Neural progenitor cell (in vitro differentiated cells): ENCODE results near the gene GSTO2. TPM values are rescaled to one million over a fixed set of nuclear protein-coding genes. Genes with fewer than 3 reads are reported as not detected.
A peak's percentile ranks its signal among the peaks of the same experiment; 100 is the strongest.

Experiments used
- DNase-seq: peaks from one replicate; pipeline ENCODE4 v3.0.0-alpha.2; 2016; ENCODE audit warnings: low spot score
- H2AFZ ChIP-seq: fragments of 200-600 bp; sonication (generic); replicated peaks from 2 replicates; pipeline ENCODE4 v1.6.1; 2016; ENCODE audit warnings: antibody characterized with exemption
- H3F3A ChIP-seq: fragments of 200-600 bp; sonication (generic); 2 replicates; pipeline ENCODE4 v1.6.1; 2016; ENCODE audit warnings: antibody characterized with exemption, low read depth
- H3K27ac ChIP-seq: fragments of 200-600 bp; sonication (generic); 2 replicates; pipeline ENCODE4 v1.5.1; 2016; ENCODE audit warnings: mild to moderate bottlenecking
- H3K27me3 ChIP-seq: fragments of 200-600 bp; sonication (generic); 2 replicates; pipeline ENCODE4 v1.6.1; 2016; ENCODE audit warnings: mild to moderate bottlenecking, moderate library complexity
- H3K36me3 ChIP-seq: fragments of 200-600 bp; sonication (generic); 2 replicates; pipeline ENCODE4 v1.5.1; 2016
- H3K4me1 ChIP-seq: fragments of 200-600 bp; sonication (generic); 2 replicates; pipeline ENCODE4 v1.6.1; 2016; ENCODE audit warnings: mixed run types
- H3K4me2 ChIP-seq: fragments of 200-600 bp; sonication (generic); 2 replicates; pipeline ENCODE4 v1.6.1; 2016
- H3K4me3 ChIP-seq: fragments of 200-600 bp; sonication (generic); 2 replicates; pipeline ENCODE4 v1.5.1; 2016
- H3K79me2 ChIP-seq: fragments of 200-600 bp; sonication (generic); 2 replicates; pipeline ENCODE4 v1.6.1; 2016; ENCODE audit warnings: low read depth
- H3K9ac ChIP-seq: fragments of 200-600 bp; sonication (generic); 2 replicates; pipeline ENCODE4 v1.6.1; 2016
- H3K9me3 ChIP-seq: fragments of 200-600 bp; sonication (generic); 2 replicates; pipeline ENCODE4 v1.5.1; 2016; ENCODE audit warnings: low read depth
- H4K20me1 ChIP-seq: fragments of 200-600 bp; sonication (generic); 2 replicates; pipeline ENCODE4 v1.6.1; 2016; ENCODE audit warnings: low read depth
- H3K27ac Mint-ChIP-seq: 3 replicates; pipeline ENCODE4 v1.8.0; 2021; ENCODE audit warnings: mixed read lengths
- H3K27me3 Mint-ChIP-seq: 2 replicates; pipeline ENCODE4 v1.8.0; 2022; ENCODE audit warnings: low read depth, mild to moderate bottlenecking, inconsistent platforms, moderate library complexity, mixed read lengths; ENCODE audit not compliant: insufficient read depth
- H3K36me3 Mint-ChIP-seq: 3 replicates; pipeline ENCODE4 v1.8.0; 2021; ENCODE audit warnings: mixed read lengths
- H3K4me1 Mint-ChIP-seq: 3 replicates; pipeline ENCODE4 v1.8.0; 2021; ENCODE audit warnings: mixed read lengths
- H3K4me3 Mint-ChIP-seq: 3 replicates; pipeline ENCODE4 v1.8.0; 2021; ENCODE audit warnings: mild to moderate bottlenecking, moderate library complexity, mixed read lengths
- H3K9me3 Mint-ChIP-seq: 3 replicates; pipeline ENCODE4 v1.8.0; 2020; ENCODE audit warnings: mixed read lengths
- EZH2 ChIP-seq: fragments of 200-600 bp; sonication (generic); IDR thresholded peaks from 2 replicates; pipeline ENCODE4 v1.6.1; 2017; ENCODE audit warnings: antibody characterized with exemption, mild to moderate bottlenecking, moderate library complexity
- EZH2phosphoT487 ChIP-seq: fragments of 200-600 bp; sonication (generic); IDR thresholded peaks from 2 replicates; pipeline ENCODE4 v1.6.1; 2017; ENCODE audit warnings: antibody characterized with exemption
- total RNA-seq: library from RNA; depleted of rRNA; stranded (reverse); fragments of >200 nt; gene quantifications from 2 replicates; pipeline ENCODE4 v1.2.3, GENCODE V29; 2015; ENCODE audit warnings: low replicate concordance
- TF ChIP-seq, protein P1 (sequence below): fragments of 200-600 bp; sonication (generic); IDR thresholded peaks from 2 replicates; pipeline ENCODE4 v1.5.1; 2017; ENCODE audit warnings: antibody characterized with exemption, mild to moderate bottlenecking

Gene GSTO2
- total RNA-seq, 1 donor from 2014 or later = 4.9 TPM

DNA sequence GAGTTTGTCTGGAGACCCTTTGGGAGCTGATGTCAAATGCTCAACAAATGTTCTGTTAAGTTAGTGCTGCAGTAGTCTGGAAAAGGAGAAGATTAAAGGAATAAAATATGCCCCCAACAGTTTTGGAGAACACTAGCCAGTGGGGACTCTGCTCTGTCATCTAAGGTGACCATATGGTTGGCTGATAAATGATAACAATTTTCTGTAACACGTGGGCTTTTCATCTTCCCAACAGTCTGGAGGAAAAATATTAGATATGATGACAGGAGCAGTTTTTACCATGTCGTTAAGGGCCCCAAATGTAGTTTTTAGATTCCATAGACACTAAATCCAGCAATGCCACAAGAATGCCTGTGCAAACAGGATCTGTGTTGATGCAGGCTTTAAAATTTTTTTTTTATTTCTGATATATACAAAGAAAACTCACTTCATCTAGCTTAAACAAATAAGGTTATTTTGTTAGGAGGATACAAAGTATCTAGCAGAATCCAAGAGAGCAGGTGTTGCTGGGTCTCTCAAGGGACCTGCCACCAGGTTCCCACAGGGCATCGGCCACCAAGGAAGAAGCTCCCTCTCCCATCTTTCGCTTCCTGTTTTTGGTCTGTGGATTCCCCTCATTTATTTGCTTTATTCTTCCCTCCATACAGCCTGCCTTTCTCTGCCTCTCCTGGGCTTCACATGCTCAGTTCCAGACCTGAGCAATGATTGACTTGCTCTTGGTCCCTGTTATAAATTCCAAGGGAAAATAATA is 78.5 kb downstream of the GSTO2 start:
- H3K27me3 ChIP-seq = peaks cover 9% of the 10 kb centered on the region
- H3K36me3 ChIP-seq = no peaks in the 10 kb centered on the region
- no peaks in the 10 kb centered on the region for H3K4me1 ChIP-seq
- TF ChIP-seq EZH2 (no peak), EZH2phosphoT487 (no peak)
- Mint-ChIP-seq H3K9me3 (no peaks in the 10 kb centered on the region), H3K27ac (no peak overlapping the region), H3K4me1 (peaks cover 6% of the 10 kb centered on the region), H3K27me3 (no peaks in the 10 kb centered on the region), H3K36me3 (no peaks in the 10 kb centered on the region), H3K4me3 (no peak overlapping the region)
- no peak overlapping the region for H3K4me2 ChIP-seq
- H3K9me3 ChIP-seq = no peaks in the 10 kb centered on the region
- H3K79me2 ChIP-seq = no peaks in the 10 kb centered on the region
- no peak overlapping the region for H2AFZ ChIP-seq
- no peaks in the 10 kb centered on the region for H3F3A ChIP-seq
- H3K27ac ChIP-seq = no peak overlapping the region
- DNase-seq = no peak
- H3K9ac ChIP-seq = no peak overlapping the region
- H3K4me3 ChIP-seq = no peak overlapping the region
- no peaks in the 10 kb centered on the region for H4K20me1 ChIP-seq

DNA sequence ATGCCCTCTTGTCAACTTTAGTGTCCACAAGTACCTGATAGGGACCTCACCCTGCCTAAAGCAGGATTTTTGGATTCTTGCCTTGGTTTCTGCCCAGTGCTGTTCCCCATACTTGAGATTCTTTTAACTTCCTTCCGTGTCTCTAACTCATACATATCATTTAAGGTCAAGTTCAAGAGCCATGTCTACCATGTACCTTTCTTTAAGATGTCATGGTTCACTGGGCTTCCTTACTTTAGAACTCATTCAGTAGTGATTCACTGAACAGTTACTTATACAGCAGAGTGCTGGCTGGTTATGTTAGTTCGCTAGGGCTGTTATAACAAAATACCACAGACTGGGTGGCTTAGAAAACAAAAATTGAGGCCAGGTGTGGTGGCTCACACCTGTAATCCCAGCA is 79.6 kb downstream of the GSTO2 start:
- Histone ChIP-seq H3K27ac (no peak overlapping the region), H3K9me3 (no peaks in the 10 kb centered on the region), H3K9ac (no peak overlapping the region), H2AFZ (no peak overlapping the region), H3K27me3 (peaks cover 20% of the 10 kb centered on the region), H3K4me2 (no peak overlapping the region), H3K79me2 (no peaks in the 10 kb centered on the region), H3K4me3 (no peak overlapping the region), H4K20me1 (no peaks in the 10 kb centered on the region), H3K4me1 (no peaks in the 10 kb centered on the region), H3K36me3 (no peaks in the 10 kb centered on the region), H3F3A (no peaks in the 10 kb centered on the region)
- TF ChIP-seq, protein P1, sequence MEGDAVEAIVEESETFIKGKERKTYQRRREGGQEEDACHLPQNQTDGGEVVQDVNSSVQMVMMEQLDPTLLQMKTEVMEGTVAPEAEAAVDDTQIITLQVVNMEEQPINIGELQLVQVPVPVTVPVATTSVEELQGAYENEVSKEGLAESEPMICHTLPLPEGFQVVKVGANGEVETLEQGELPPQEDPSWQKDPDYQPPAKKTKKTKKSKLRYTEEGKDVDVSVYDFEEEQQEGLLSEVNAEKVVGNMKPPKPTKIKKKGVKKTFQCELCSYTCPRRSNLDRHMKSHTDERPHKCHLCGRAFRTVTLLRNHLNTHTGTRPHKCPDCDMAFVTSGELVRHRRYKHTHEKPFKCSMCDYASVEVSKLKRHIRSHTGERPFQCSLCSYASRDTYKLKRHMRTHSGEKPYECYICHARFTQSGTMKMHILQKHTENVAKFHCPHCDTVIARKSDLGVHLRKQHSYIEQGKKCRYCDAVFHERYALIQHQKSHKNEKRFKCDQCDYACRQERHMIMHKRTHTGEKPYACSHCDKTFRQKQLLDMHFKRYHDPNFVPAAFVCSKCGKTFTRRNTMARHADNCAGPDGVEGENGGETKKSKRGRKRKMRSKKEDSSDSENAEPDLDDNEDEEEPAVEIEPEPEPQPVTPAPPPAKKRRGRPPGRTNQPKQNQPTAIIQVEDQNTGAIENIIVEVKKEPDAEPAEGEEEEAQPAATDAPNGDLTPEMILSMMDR = no peak
- TF ChIP-seq EZH2 (no peak), EZH2phosphoT487 (no peak)
- no peaks in the 10 kb centered on the region for H3K27me3 Mint-ChIP-seq
- H3K27ac Mint-ChIP-seq = no peak overlapping the region
- H3K9me3 Mint-ChIP-seq = no peaks in the 10 kb centered on the region
- no peak for DNase-seq
- H3K4me3 Mint-ChIP-seq = no peak overlapping the region
- H3K36me3 Mint-ChIP-seq = no peaks in the 10 kb centered on the region
- H3K4me1 Mint-ChIP-seq = no peaks in the 10 kb centered on the region

GRCh38 chr10:104349623-104350126 is 80.7 kb downstream of the GSTO2 start:
- no peaks in the 10 kb centered on the region for H3K36me3 Mint-ChIP-seq
- H3K9me3 Mint-ChIP-seq = no peaks in the 10 kb centered on the region
- H3K27me3 ChIP-seq = peaks cover 31% of the 10 kb centered on the region
- H3K4me3 Mint-ChIP-seq = no peak overlapping the region
- H3K36me3 ChIP-seq = no peaks in the 10 kb centered on the region
- no peaks in the 10 kb centered on the region for H3K79me2 ChIP-seq
- no peak overlapping the region for H3K4me2 ChIP-seq
- no peak for DNase-seq
- no peak overlapping the region for H3K27ac Mint-ChIP-seq
- no peak overlapping the region for H3K27ac ChIP-seq
- H3K27me3 Mint-ChIP-seq = no peaks in the 10 kb centered on the region
- H4K20me1 ChIP-seq = no peaks in the 10 kb centered on the region
- no peaks in the 10 kb centered on the region for H3K4me1 ChIP-seq
- TF ChIP-seq, protein P1 = no peak
- TF ChIP-seq EZH2phosphoT487 (no peak), EZH2 (no peak)
- H3F3A ChIP-seq = no peaks in the 10 kb centered on the region
- no peak overlapping the region for H3K4me3 ChIP-seq
- H3K9ac ChIP-seq = no peak overlapping the region
- no peaks in the 10 kb centered on the region for H3K9me3 ChIP-seq
- H3K4me1 Mint-ChIP-seq = no peaks in the 10 kb centered on the region
- no peak overlapping the region for H2AFZ ChIP-seq

- no peaks in the 10 kb centered on the region for H3K36me3 Mint-ChIP-seq
- no peaks in the 10 kb centered on the region for H3K9me3 ChIP-seq
- no peak overlapping the region for H3K4me2 ChIP-seq
- H3K27me3 Mint-ChIP-seq = no peaks in the 10 kb centered on the region
- no peaks in the 10 kb centered on the region for H4K20me1 ChIP-seq
- H3K4me3 ChIP-seq = no peak overlapping the region
- H3K27ac Mint-ChIP-seq = no peak overlapping the region
- H2AFZ ChIP-seq = no peak overlapping the region
- H3K36me3 ChIP-seq = no peaks in the 10 kb centered on the region
- H3F3A ChIP-seq = no peaks in the 10 kb centered on the region
- H3K4me1 Mint-ChIP-seq = no peaks in the 10 kb centered on the region
- H3K27me3 ChIP-seq = peaks cover 36% of the 10 kb centered on the region
- no peaks in the 10 kb centered on the region for H3K4me1 ChIP-seq
- no peak for TF ChIP-seq EZH2
- TF ChIP-seq, protein P1 = peak; percentile 67
- no peaks in the 10 kb centered on the region for H3K9me3 Mint-ChIP-seq
- no peak overlapping the region for H3K9ac ChIP-seq
- H3K4me3 Mint-ChIP-seq = no peak overlapping the region
- peak; percentile 70 for DNase-seq
- H3K27ac ChIP-seq = no peak overlapping the region
- no peaks in the 10 kb centered on the region for H3K79me2 ChIP-seq
These were observed 81.2 kb downstream of the GSTO2 start for GRCh38 chr10:104350127-104350635.
